ENCODE measurements around the gene MEGF11.

DNA sequence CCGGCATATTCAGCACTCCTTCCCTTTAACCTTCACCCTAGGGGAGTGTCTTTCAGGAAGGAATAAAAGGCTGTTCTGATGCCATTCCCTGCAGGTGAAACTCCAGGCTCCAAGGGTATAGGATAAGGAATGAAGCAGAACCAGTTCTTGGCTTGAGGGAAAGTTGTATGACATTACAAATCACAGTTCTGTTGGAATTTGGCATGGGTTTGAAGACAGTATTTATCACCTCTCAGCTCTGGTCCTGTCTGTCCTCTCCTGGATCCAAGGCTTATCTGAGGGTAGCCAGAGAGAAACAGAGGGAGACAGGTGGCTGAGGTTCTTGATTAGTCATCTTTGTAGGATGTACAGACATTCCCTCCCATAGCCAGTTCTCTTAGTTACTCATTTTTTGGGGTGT is 347.2 kb downstream of the MEGF11 start:
- TF ChIP-seq, protein P1, sequence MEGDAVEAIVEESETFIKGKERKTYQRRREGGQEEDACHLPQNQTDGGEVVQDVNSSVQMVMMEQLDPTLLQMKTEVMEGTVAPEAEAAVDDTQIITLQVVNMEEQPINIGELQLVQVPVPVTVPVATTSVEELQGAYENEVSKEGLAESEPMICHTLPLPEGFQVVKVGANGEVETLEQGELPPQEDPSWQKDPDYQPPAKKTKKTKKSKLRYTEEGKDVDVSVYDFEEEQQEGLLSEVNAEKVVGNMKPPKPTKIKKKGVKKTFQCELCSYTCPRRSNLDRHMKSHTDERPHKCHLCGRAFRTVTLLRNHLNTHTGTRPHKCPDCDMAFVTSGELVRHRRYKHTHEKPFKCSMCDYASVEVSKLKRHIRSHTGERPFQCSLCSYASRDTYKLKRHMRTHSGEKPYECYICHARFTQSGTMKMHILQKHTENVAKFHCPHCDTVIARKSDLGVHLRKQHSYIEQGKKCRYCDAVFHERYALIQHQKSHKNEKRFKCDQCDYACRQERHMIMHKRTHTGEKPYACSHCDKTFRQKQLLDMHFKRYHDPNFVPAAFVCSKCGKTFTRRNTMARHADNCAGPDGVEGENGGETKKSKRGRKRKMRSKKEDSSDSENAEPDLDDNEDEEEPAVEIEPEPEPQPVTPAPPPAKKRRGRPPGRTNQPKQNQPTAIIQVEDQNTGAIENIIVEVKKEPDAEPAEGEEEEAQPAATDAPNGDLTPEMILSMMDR (conservative IDR thresholded peaks at IDR 0.05 in 1 of 2, IDR thresholded peaks at IDR 0.05 in 1 of 2; ENCODE audit: low read depth in 1 of 2, low read length in 2 of 2): no peak
- TF ChIP-seq EZH2 (IDR thresholded peaks at IDR 0.05; ENCODE audit: low read length, missing control alignments): no peak
